Measurements from ENCODE around the gene KLHL22.
"Not testable (repeated sequence)": the region's sequence is repeated elsewhere in the genome, so short reads cannot be mapped to it uniquely, and the experiment has no call there.

Gene KLHL22

DNA sequence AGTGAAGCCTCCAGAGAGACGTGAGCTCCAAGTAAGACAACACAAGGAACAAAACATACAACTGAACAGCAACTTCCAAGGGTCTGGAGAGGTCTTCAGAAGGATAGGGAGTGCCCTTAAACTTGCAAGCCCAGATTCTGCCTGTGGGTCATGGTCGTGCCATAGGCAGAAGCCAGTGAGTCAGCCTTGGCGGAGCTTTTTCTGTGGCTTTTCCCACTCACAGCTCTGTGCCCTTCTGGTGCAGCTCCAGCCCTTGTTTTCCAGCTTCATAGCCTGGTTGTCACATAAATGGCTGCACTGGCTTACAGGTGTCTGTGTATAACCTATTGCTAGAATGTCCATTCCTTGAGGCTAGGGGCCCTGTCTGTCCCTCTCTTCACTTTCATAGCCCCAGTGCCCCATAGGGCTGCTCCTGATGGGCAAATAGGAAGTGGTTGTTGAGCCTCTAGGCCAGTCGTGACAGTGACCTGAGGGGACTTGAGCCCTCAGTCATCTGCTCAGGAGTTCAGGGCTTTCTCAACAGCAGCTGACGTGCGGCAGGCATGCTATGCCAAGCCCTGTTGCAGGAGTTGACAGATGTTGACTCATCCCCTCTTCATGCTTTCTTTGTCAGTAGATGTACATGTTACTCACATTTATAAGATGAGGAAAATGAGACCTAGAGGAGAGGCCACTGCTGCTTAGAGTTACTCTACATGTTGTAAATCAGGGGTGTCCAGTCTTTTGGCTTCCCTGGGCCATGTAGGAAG lies 19.2 kb upstream of the KLHL22 start:
- no peak overlapping the region for H3K27ac Mint-ChIP-seq
- H3K36me3 Mint-ChIP-seq (ENCODE audit: low read depth): peaks cover 25% of the 10 kb centered on the region
- DNase-seq: no peak
- TF ChIP-seq CTCF (IDR thresholded peaks at IDR 0.05): no peak
- no peak overlapping the region for H3K4me3 Mint-ChIP-seq
- no peaks in the 10 kb centered on the region for H3K9me3 Mint-ChIP-seq
- peaks cover 3% of the 10 kb centered on the region for H3K27me3 Mint-ChIP-seq (ENCODE audit: low read depth, poor library complexity)
- H3K4me1 Mint-ChIP-seq: peaks cover 40% of the 10 kb centered on the region

- Mint-ChIP-seq H3K4me3 (no peak overlapping the region), H3K36me3 (ENCODE audit: low read depth) (peaks cover 17% of the 10 kb centered on the region), H3K27ac (peak overlapping the region; percentile 91), H3K9me3 (no peaks in the 10 kb centered on the region), H3K27me3 (ENCODE audit: low read depth, poor library complexity) (peaks cover 3% of the 10 kb centered on the region), H3K4me1 (peaks cover 52% of the 10 kb centered on the region)
- no peak for TF ChIP-seq CTCF (IDR thresholded peaks at IDR 0.05)
- DNase-seq: no peak
Observed at GRCh38 chr22:20511578-20512229, 16.1 kb upstream of the KLHL22 start.

- H3K4me3 Mint-ChIP-seq: peak overlapping the region; percentile 36
- no peak overlapping the region for H3K27ac Mint-ChIP-seq
- peaks cover 3% of the 10 kb centered on the region for H3K27me3 Mint-ChIP-seq (ENCODE audit: low read depth, poor library complexity)
- no peaks in the 10 kb centered on the region for H3K9me3 Mint-ChIP-seq
- no peak for TF ChIP-seq CTCF (IDR thresholded peaks at IDR 0.05)
- peaks cover 53% of the 10 kb centered on the region for H3K4me1 Mint-ChIP-seq
- DNase-seq: no peak
- H3K36me3 Mint-ChIP-seq (ENCODE audit: low read depth): peaks cover 17% of the 10 kb centered on the region
Observed at GRCh38 chr22:20510811-20511577, 15.4 kb upstream of the KLHL22 start.

GRCh38 chr22:20509344-20510047 lies 13.9 kb upstream of the KLHL22 start:
- no peak for DNase-seq
- Mint-ChIP-seq H3K4me3 (peak overlapping the region; percentile 96), H3K4me1 (peaks cover 53% of the 10 kb centered on the region), H3K36me3 (ENCODE audit: low read depth) (peaks cover 12% of the 10 kb centered on the region), H3K9me3 (no peaks in the 10 kb centered on the region), H3K27me3 (ENCODE audit: low read depth, poor library complexity) (peaks cover 3% of the 10 kb centered on the region), H3K27ac (peak overlapping the region; percentile 93)
- no peak for TF ChIP-seq CTCF (IDR thresholded peaks at IDR 0.05)

- H3K4me3 Mint-ChIP-seq: peak overlapping the region; percentile 96
- peaks cover 6% of the 10 kb centered on the region for H3K36me3 Mint-ChIP-seq (ENCODE audit: low read depth)
- no peak for TF ChIP-seq CTCF (IDR thresholded peaks at IDR 0.05)
- H3K27ac Mint-ChIP-seq: peak overlapping the region; percentile 93
- H3K27me3 Mint-ChIP-seq (ENCODE audit: low read depth, poor library complexity): peaks cover 3% of the 10 kb centered on the region
- no peaks in the 10 kb centered on the region for H3K9me3 Mint-ChIP-seq
- peaks cover 53% of the 10 kb centered on the region for H3K4me1 Mint-ChIP-seq
- DNase-seq: no peak
Observed at GRCh38 chr22:20508815-20509271, 13.2 kb upstream of the KLHL22 start.

- not testable (repeated sequence) for H3K27me3 Mint-ChIP-seq (ENCODE audit: low read depth, poor library complexity); H3K36me3 Mint-ChIP-seq (ENCODE audit: low read depth); H3K9me3 Mint-ChIP-seq
- H3K27ac Mint-ChIP-seq: peak overlapping the region; percentile 93
- H3K4me3 Mint-ChIP-seq: peak overlapping the region; percentile 96
- peaks cover 53% of the 10 kb centered on the region for H3K4me1 Mint-ChIP-seq
- peak; percentile 54 for DNase-seq
Observed at GRCh38 chr22:20508067-20508755, 12.6 kb upstream of the KLHL22 start.
